NCI-H1436 treated with DMSO at 0.1 percent for 48 hours (cell line): ENCODE measurements around the gene CAVIN4.

Experiments used
- DNase-seq: peaks from one replicate; lab custom pipeline; 2025; lab: John Stamatoyannopoulos, UW

Gene CAVIN4

DNA sequence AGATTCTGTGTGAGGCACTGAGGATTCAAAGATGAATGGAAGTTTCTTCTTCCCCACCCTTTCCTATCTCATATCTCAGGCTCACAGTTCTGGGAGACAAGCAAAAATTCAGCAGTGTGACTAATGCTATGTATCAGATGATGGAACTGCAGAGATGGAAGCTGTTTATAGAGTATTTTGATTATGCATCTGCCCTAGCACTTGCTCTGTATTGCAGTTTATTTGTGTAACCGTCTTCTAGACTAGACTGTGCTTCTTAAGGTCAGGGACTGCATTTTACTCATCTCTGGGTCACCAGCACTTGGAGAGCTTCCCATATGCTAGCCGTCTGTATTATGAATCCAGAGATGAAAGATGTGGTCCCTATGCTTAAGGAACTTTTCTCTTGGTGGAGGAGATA, 12.6 kb downstream of the CAVIN4 start:
- no peak for DNase-seq

DNA sequence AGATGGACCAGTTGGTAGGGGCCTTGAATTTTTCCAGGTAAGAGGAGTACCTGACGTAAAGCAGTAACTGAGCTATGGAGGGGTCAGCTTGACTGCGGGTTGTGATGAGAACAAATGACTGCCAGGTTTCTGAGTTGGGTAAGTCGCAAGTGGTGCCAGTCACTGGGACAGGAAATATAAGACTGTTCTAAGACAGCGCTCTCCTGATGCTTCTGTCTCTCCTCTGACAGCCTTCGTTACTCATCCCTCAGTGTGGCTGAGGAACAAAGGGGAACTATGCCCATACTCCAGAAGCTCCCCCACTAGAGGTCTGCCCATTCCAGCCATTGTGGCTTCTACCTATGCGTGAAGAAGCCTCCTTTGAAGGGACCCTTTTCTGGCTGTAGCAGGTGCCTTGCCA, 13.3 kb downstream of the CAVIN4 start:
- DNase-seq = no peak

DNA sequence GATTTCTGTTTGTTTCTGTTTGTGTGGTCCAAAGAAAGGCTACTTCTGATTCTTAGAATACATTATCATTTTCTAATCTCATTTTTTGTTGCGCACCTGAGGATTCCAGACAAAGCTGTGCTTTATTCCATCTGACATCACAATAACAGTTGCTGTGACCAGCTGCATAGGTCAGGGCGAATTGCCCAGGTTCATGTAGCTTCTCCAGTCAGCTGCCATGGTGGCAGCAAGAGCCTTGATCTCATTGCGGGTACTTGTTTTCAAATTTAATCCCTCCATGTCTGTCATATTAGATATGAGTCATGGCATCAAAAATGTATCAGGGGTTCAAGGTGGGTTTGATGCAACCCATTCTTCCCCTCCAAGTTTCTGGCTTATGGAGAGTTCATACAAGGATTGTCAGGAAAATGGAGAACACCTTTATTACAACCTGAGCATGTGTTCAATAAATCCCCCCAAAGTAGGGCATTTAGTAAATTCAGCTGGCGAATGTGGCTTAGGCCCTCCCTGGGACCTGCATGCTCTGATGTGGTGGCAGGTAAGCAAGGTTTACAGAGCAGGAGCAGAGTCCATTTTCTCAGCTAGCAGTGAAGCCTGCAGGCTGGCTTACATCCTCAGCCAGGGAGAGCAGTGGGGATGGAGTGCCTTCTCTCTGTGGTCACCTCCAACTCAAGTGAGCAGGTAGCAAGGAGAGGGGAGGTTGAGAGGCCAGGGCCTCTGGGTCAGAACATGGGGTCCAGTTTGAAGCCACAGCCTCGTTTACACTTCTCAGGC, 13.9 kb downstream of the CAVIN4 start:
- DNase-seq = no peak

DNA sequence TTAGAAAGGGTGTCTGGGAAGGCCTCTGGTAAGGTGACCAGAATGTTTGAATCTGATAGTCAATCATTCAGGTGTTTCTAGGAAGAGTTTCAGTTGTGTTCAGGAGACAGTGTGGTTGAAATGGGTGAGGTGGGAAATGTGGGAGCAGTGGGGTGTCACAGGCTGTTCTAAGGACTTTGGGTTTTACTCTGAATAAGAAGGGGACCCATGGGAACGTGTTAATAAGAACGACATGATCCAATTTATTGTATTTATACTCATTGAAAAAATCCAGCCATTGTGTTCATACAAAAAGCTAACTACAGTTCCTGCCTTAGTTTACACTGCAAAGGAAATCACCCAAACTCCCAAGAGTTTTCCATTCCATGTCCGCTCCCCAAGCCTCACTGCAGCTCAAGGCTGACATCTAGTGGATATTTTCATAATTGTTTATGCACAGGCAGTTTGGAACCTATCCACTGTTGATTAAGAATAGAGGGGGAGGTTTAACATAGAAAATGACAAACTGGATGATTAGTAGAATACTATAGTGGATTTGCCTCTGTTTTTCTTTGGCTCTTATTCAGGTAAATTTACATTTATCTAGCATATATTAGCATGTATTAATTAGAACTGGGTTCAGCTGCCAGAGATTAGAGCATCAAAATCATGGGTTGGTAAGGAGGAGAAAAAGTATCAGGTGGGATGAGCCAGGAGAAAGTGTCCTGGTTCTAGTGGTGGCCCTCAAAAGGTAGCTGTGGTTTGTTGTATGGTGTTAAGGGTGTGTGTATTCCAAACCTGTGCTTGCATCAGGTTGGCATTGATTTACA, 17.7 kb downstream of the CAVIN4 start:
- no peak for DNase-seq

DNA sequence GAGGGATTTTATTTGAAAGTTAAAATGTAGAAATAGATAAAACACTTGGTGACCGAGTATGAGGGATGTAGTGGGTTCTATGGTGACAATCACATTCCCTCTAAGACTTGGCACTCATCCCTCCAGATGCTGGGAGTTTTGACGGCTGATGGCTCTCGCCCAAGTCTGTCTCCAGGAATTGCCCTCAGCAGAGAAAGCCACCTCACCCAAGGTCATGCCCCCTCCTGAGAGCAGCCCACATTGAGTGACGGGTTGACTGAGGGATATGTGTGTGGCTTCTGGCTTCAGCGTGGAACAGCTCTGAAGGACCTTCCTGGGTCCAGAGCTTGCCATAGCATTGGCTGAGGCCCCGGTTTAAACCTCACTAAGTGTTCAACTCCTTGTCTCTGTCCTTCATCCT, 19.4 kb downstream of the CAVIN4 start:
- DNase-seq = no peak

DNA sequence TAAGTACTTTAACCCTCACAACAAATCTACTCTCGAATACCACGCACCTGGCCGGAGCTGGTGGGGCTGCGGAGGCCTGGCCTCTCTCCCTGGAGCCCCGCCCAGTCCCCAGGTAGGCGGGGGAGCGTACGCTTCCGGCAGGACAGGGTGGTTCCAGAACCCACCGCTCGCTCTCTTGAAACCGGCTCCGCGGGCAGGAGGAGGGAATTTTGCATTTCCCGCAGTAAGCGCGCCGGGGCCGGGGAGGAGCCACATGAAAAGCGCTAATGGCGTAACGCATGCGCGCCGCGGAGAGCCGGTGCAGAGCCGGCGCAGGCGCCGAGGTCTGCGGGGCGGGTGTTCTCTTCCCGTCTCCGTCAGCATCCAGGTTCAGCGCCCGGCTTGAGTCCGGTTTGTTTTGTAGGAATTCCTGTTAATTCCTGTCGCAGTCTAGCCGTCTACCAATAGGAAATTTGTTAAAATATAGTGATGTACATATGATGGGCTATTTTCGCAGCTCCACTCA, 20.8 kb downstream of the CAVIN4 start:
- DNase-seq = peak; percentile 81

DNA sequence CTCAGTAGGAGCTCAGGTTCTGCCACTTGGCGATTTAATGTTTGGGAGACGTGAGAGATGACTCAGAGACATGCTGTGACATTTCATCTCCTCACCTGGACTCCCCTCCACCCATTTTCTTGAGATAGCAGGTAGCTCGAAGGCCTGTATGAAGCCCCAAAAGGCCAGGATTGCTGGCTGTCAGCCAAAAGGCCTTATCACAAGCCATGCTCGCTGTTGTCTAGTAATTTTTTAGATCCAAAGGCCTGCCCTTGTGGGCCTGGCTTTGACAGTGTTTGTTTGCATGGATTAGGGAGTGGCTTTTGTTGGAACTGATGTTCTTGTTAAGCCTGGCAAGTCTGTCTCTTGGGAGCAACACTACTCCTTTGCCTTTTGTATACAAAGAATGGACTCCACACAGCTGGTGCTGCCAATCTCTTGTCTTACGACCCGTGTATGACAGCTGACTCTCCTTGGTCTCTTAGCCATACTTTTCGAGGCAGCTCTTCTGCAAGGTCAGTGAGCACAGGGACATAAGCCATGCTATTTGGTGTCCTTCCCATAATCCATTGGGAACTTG, 22.7 kb downstream of the CAVIN4 start:
- no peak for DNase-seq

DNA sequence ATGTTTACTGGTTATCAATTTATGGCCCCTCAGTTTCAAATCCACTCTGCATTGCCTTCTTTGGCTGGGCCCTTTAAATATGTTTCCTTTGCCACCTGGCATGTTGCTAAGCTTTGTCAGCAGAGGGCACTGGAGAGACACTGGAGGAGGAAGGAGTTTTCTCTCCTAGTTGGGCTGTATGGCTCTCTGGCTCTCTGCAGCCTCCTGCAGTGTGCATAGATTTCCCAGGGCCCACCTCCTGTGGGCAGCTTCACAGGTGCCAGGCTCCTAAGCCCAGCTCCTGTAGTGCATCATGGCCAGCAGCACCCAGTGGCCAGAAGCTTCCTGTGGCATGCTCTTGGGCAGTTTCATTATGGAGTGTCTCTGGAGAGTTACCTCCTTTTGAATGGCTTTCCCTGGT, 23.3 kb downstream of the CAVIN4 start:
- no peak for DNase-seq

DNA sequence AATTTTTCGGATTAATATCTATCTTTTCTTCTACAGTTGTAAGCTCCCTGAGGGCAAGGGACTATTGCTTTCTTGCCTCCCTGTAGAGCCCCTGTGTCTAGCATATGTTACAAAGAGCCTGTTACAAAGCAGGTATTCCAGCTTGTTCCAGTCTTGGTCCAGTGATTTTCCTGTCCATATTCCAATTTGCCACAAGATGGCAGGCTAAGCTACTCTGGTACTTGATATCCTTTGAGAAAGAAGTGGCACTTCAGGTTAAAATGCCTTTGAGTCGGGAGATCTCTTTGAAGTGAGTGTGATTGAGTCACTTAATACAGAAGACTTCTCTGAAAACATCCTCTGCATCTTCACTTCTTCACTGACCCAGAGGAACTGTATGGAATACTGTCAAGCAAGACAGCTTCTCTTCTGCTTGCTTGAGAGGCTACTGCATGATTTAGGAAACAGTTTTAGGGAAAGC, 24.5 kb downstream of the CAVIN4 start:
- peak; percentile 27 for DNase-seq

DNA sequence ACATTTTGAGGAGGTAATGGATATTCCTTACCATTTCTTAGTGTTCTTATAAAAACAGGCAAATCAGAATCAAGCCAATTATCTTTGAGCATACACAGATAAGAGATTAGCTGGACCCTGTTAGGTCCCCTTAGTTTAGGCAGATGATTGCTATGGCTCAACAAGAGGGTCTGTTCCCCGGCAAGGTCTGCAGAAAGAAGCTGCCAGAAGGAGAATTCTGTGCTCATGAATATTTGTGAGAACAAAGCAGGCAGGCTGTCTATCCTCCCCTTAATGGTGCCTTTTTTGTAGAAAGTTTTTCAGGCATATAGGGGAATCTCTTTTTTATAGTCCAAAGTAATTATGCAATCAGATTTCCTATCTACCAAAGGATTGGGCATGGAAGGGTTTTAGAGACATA, 27.5 kb downstream of the CAVIN4 start:
- DNase-seq = no peak

DNA sequence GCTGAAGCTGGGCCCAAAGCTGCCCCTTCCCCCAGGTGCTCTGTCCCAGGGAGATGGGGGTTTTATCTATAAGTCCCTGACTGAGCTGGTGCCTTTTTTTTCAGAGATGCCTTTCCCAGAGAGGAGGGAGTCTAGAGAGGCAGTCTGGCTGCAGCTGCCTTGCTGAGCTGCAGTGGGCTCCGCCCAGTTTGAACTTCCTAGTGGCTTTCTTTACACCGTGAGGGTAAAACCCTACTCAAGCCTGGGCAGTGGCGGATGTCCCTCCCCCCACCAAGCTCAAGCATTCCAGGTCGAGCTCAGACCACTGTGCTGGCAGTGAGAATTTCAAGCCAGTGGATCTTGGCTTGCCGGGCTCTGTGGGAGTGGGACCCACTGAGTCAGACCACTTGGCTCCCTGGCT, 41.3 kb downstream of the CAVIN4 start:
- DNase-seq = no peak

DNA sequence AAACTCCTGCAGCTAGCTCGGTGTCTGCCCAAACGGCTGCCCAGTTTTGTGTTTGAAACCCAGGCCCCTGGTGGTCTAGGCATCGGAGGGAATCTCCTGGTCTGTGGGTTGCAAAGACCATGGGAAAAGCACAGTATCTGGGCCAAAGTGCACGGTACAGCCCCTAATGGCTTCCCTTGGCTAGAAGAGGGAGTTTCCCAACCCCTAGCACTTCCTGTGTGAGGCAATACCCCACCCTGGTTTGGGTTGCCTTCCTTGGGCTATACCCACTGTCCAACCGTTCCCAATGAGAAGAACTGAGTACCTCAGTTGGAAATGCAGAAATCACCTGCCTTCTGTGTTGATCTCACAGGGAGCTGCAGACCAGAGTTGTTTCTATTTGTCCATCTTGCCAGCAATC, 41.8 kb downstream of the CAVIN4 start:
- no peak for DNase-seq

DNA sequence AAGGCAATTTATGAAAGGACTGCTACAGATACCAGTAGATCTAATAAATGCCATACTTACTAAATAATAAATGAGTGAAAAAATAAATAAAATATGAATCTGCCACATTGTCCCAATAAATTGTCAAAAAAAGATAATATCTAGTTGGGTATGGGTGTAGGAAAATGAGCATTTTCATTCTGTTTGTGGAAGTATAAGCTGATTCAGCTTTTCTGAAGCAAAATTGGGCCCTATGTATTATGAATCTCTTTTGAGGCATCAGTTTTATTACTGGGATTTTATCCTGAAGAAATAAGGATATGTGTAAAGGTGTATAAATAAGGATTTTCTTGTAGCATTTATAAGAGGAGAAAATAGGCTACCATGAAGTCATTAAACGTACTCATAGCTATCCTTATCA, 46.1 kb downstream of the CAVIN4 start:
- DNase-seq = no peak

DNA sequence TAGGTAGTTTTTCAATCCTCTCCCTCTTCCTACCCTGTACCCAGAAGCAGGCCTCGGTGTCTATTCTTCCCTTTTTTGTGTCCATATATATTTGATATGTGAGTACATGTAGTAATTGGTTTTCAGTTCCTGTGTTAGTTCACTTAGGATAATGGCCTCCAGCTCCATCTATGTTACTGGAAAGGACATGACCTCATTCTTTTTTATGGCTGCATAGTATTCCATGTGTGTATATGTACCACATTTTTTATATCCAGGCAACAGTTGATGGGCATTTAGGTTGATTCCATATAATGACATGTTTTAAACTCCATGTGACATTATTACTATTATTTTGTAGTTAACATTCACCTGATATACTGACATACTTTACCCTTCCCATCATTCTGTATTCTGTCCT, 49.1 kb downstream of the CAVIN4 start:
- no peak for DNase-seq

DNA sequence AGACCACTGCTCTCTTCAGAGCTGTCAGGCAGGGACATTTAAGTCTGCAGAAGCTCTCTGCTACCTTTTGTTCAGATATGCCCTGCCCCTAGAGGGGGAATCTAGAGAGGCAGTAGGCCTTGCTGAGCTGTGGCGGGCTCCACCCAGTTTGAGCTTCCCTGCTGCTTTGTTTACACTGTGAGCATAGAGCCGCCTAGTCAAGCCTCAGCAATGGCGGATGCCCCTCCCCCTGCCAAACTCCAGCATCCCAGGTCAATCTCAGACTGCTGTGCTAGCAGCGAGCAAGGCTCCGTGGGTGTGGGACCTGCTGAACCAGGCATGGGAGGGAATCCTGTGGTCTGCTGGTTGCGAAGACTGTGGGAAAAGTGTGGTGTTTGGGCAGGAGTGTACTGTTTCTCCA, 59.9 kb downstream of the CAVIN4 start:
- DNase-seq = no peak
